GM18498 (cell line): ENCODE data around the gene PABPN1L.

Experiments
- ATAC-seq: cut with Tn5 transposase; IDR thresholded peaks from one replicate; pipeline ENCODE4 v1.9.1; 2021; ENCODE audit warnings: mild to moderate bottlenecking, moderate library complexity; ENCODE audit not compliant: unreplicated experiment

PABPN1L gene

GRCh38 chr16:88853325-88853941, 13.0 kb downstream of the PABPN1L start:
- ATAC-seq = no peak

GRCh38 chr16:88851616-88852015, 14.8 kb downstream of the PABPN1L start:
- ATAC-seq = no peak

GRCh38 chr16:88850531-88851199, 15.8 kb downstream of the PABPN1L start:
- ATAC-seq = no peak

- no peak for ATAC-seq
Observed at GRCh38 chr16:88848557-88848956, 17.9 kb downstream of the PABPN1L start.

GRCh38 chr16:88847654-88848053, 18.8 kb downstream of the PABPN1L start:
- no peak for ATAC-seq

- ATAC-seq = no peak
Observed at GRCh38 chr16:88846088-88846487, 20.4 kb downstream of the PABPN1L start.

GRCh38 chr16:88844419-88845036, 21.9 kb downstream of the PABPN1L start:
- ATAC-seq = no peak

- ATAC-seq = no peak
Observed at GRCh38 chr16:88843256-88843655, 23.2 kb downstream of the PABPN1L start.

GRCh38 chr16:88842806-88843205, 23.7 kb downstream of the PABPN1L start:
- no peak for ATAC-seq

GRCh38 chr16:88842308-88842756, 24.1 kb downstream of the PABPN1L start:
- no peak for ATAC-seq

GRCh38 chr16:88841521-88842307, 24.7 kb downstream of the PABPN1L start:
- no peak for ATAC-seq

GRCh38 chr16:88840600-88841215, 25.8 kb downstream of the PABPN1L start:
- no peak for ATAC-seq

GRCh38 chr16:88839745-88840599, 26.5 kb downstream of the PABPN1L start:
- no peak for ATAC-seq

GRCh38 chr16:88839026-88839529, 27.4 kb downstream of the PABPN1L start:
- no peak for ATAC-seq

GRCh38 chr16:88838566-88838965, 27.9 kb downstream of the PABPN1L start:
- no peak for ATAC-seq

GRCh38 chr16:88837806-88838205, 28.7 kb downstream of the PABPN1L start:
- ATAC-seq = no peak

GRCh38 chr16:88836791-88837190, 29.7 kb downstream of the PABPN1L start:
- no peak for ATAC-seq

GRCh38 chr16:88835818-88836217, 30.6 kb downstream of the PABPN1L start:
- no peak for ATAC-seq

- ATAC-seq = no peak
Observed at GRCh38 chr16:88835383-88835782, 31.1 kb downstream of the PABPN1L start.

- ATAC-seq = no peak
Observed at GRCh38 chr16:88834670-88835069, 31.8 kb downstream of the PABPN1L start.
